ENCODE measurements around the gene PITPNC1. TPM values are rescaled to one million over a fixed set of nuclear protein-coding genes. Genes with fewer than 3 reads are reported as not detected.
"Not testable (repeated sequence)": the region's sequence is repeated elsewhere in the genome, so short reads cannot be mapped to it uniquely, and the experiment has no call there.

PITPNC1 gene
- total RNA-seq, 1 experiment from 2014 or later = 22.3 TPM

DNA sequence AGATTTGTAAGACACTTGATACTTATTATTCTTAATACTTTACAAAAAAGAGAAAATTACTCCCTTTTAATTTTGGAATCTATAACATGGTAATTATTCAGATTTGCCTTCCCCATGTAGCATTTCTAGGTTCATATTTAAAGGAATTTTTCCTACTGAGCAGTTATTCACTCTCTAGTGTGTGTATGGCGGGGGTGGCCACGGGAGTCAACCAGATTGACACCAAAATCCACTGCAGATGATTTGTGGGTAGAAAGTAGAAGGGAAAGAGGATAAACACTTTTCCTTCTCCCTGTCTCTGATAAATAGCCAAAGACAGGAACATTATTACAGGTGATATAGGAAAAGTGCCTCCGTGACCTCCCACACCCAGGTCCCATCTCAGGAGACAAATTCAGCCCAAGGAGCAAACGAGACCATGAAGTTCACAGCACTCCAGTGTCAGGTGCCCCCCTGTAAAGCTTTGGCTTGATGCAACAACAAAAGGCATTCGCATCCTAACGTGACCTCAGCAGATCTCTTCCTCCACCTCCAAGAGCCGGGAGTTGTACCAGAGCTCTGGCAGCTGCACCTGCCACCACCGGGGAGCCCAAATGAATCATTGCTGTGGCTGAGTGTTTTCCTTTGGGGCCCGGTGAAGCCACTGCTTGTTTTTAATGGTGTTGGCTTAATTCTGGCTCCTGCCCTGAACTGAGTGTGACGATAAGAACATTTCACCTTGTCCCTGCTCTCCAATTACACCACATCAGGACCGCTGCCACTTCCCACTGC is 248.0 kb downstream of the PITPNC1 start:
- in situ Hi-C loops (cut with HindIII; ENCODE audit: low pct_unique_long_range_greater_than_20kb, low sequenced_read_pairs) = no loop called here
- DNase-seq (ENCODE audit: low read depth, low spot score) = no peak

DNA sequence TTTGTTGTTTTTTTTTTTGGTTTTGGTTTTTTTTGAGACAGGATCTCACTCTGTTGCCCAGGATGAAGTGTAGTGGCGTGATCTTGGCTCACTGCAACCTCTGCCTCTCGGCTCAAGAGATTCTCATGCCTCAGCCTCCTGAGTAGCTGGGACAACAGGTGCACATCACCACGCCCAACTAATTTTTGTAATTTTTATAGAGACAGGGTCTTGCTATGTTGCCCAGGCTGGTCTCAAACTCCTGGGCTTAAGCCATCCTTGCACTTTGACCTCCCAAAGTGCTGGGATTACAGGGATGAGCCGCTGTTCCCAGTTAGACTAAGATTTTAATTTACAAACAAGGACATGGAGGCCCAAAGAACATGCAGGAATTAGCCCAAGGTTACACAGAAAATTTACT is 248.9 kb downstream of the PITPNC1 start:
- DNase-seq (ENCODE audit: low read depth, low spot score) = no peak
- in situ Hi-C loops (cut with HindIII; ENCODE audit: low pct_unique_long_range_greater_than_20kb, low sequenced_read_pairs) = no loop called here

DNA sequence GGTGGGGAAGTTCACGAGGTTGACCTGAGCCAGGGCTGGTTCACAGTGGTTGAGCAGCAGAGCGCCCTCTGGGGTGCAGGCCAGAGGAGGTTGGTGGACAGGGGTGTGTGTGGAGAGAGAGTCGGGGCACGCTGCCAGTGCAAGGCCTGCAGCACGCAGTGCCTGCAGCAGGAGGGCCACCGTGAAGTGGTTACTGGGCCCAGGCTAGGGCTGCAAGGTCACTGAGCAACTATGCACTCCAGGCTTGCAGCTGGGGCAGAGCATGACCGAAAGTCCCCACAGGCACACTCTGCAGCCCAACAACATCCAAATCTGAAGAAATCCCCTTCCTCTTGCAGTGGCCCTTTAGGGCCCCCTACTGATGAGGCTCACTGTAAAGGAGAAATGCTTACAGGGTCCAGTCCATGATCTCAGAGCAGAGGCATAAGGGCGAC is 251.5 kb downstream of the PITPNC1 start:
- in situ Hi-C loops (cut with HindIII; ENCODE audit: low pct_unique_long_range_greater_than_20kb, low sequenced_read_pairs) = no loop called here
- peak; percentile 65 for DNase-seq (ENCODE audit: low read depth, low spot score)

DNA sequence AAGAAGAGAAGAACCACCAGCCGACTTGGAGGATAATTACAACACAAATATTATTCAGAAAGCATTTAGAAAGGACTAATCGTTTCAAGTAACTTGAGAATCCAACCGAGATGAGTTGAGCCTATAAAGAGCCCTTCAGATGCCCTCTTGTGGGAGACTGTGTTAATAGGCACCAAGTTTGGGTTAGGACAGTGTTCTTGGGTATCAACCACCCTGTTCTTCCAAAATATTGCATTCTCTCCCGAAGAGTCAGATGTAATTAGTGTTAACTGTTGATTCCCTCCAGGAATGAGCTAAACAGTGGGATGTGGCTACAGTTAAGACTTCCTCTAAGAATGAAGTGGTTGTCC is 252.9 kb downstream of the PITPNC1 start:
- DNase-seq (ENCODE audit: low read depth, low spot score) = peak; percentile 83
- in situ Hi-C loops (cut with HindIII; ENCODE audit: low pct_unique_long_range_greater_than_20kb, low sequenced_read_pairs) = no loop called here

DNA sequence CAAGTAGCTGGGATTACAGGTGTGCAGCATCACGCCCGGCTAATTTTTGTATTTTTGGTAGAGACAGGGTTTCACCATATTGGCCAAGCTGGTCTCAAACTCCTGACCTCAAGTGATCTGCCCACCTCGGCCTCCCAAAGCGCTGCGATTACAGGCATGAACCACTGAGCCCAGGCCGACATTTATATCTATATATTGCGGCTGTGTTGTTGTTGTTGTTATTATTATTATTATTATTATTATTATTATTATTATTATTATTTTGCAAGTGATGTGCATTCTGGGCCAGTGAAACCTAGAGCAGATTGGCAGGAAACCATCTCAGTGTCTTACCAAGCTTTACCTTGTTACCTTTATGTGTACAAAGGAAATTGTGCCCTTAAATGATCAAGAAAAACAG is 253.8 kb downstream of the PITPNC1 start:
- DNase-seq (ENCODE audit: low read depth, low spot score); in situ Hi-C loops (cut with HindIII; ENCODE audit: low pct_unique_long_range_greater_than_20kb, low sequenced_read_pairs): not testable (repeated sequence)

DNA sequence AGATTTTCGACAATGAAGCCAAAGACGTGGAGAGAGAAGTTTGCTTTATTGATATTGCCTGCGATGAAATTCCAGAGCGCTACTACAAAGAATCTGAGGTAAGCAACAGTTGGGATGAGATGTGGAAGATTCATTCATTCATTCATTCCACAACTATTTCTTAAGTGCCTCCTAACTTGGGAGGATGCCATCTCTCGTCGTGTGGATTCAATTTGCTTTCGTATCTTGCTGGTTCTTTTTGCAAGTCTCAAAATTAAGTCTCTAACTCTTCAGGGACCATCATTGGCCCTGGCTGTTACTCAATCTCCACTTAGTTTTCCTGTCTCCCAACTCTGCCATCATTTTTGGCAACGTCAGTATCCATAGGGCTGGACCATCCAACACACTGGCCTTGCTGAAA is 255.1 kb downstream of the PITPNC1 start:
- no peak for DNase-seq (ENCODE audit: low read depth, low spot score)
- in situ Hi-C loops (cut with HindIII; ENCODE audit: low pct_unique_long_range_greater_than_20kb, low sequenced_read_pairs) = no loop called here

DNA sequence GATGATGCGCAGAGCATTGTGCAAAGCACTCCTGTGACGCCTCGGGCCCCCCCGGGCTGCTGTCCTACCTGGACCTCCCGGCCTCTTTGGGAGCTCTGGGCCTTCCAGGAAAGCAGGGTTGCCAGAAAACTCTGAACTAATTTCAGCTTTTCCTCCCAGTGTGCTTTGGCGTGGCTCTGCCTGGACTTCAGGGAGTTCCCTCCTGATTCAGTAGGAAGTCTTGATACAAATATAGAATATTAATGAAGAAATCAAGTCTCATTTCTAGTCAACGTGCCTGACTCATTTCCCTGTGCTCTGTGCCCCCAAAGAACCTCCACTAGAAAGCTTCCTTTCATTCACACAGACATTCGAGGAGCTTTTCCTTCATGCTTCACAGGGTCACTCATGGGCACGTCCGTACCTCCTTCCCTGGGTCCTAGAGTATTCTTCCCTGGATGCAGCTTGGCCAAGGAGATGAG is 256.7 kb downstream of the PITPNC1 start:
- in situ Hi-C loops (cut with HindIII; ENCODE audit: low pct_unique_long_range_greater_than_20kb, low sequenced_read_pairs) = no loop called here
- DNase-seq (ENCODE audit: low read depth, low spot score) = no peak

DNA sequence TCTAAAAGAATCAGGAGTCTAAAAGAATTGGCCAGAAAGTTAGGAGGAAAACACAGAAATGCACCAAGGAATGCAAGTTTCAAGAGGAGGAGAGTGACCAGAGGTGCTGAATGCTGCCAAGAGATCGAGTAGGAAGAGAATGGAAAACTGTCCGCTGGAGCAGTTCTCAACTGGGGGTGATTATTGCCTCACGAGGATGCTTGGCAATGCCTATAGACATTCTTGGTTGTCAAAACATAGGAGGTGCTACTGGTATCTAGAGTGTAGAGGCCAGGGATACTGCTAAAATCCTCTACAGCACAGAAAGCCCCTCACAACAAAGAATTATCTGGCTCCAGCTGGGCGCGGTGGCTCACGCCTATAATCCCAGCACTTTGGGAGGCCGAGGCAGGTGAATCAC is 258.6 kb downstream of the PITPNC1 start:
- DNase-seq (ENCODE audit: low read depth, low spot score) = no peak

DNA sequence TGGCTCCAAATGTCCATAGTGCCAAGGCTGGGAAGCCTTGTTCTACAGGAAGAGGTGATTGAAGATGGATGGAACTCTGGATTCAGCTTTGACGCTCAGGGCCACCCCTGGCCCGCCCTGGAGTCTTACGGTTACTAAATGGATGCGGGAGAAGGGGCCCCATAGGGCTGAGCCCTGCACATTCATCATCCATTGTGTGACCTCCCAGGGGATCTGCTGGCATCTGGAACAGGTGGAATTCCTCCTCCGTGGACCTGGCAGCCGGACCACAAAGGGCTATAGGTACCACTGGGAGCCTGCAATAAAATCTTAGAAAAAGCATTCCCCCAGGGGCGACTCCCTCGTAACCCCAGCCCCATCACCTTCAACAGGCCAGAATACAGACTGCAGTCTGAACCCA is 259.2 kb downstream of the PITPNC1 start:
- in situ Hi-C loops (cut with HindIII; ENCODE audit: low pct_unique_long_range_greater_than_20kb, low sequenced_read_pairs) = no loop called here
- no peak for DNase-seq (ENCODE audit: low read depth, low spot score)

More for the DNA sequence above, 258.6 kb downstream of the PITPNC1 start:
- in situ Hi-C loops (cut with HindIII; ENCODE audit: low pct_unique_long_range_greater_than_20kb, low sequenced_read_pairs) = no loop called here

DNA sequence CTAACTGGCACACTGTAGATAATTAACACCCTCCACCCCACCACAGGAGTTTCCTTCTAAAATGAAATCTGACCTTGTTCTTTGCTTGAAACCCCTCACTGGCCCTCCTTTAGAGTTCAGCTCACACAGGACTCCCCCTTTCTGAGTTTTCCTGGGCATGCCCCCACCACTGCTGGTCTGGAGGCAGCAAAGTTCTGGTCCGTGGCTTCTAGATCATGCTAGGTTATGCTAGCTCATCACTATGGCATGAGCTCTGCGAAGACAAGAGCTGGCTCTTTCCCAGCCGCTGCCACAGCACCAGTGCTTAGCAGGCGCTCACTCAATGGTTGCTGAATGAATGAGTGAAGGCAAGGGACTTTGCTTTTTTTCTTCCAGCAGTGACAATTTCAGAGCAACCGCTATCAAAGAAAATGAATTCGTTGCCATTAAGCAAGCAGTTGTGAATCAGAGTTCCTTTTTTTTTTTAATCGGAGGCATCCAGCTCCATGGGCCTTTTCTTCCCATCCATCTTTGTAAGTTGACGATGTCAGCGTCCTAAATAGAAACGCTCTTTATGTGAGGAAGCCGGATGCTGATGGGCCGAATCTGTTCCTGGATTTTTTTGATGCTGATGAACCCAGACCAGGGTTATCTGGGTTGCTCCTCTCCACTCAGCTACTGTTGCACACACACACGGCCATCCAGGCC is 259.9 kb downstream of the PITPNC1 start:
- in situ Hi-C loops (cut with HindIII; ENCODE audit: low pct_unique_long_range_greater_than_20kb, low sequenced_read_pairs) = no loop called here
- DNase-seq (ENCODE audit: low read depth, low spot score) = no peak

DNA sequence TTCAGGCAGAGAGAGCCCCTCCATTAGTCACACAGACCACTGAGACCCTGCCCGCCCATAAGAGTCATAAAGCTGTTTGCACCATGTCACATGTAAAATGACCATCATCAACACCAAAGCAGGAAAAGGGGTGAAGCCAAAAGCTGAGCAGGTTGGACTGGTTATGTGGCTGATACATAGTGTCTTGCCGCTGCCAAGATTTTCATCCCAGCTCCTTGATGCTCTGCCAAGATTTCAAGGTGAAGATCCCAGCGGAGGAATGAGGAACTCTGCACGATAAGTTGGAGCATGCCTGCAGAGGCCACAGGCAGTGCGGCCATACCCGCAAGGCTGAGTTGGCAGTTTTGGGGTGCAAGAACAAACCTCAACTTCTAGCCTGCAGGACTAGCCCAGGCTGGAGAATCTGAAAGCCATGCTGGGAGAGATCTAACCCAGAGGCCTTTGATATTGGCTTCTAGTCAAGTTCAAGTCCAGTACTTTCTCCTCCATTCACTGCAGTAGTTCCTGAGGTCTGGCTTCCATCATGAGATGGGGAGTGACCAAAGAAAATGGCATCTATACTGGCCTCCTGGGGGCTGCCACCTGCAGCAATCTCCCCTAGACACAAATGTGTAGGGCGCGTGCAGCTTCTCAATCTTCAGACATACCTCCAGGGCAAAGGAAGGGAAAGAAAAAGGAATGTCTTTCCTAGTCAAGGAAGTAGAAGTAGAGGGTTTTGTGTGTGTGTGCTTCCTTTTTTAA is 261.0 kb downstream of the PITPNC1 start:
- no peak for DNase-seq (ENCODE audit: low read depth, low spot score)
- in situ Hi-C loops (cut with HindIII; ENCODE audit: low pct_unique_long_range_greater_than_20kb, low sequenced_read_pairs) = no loop called here

DNA sequence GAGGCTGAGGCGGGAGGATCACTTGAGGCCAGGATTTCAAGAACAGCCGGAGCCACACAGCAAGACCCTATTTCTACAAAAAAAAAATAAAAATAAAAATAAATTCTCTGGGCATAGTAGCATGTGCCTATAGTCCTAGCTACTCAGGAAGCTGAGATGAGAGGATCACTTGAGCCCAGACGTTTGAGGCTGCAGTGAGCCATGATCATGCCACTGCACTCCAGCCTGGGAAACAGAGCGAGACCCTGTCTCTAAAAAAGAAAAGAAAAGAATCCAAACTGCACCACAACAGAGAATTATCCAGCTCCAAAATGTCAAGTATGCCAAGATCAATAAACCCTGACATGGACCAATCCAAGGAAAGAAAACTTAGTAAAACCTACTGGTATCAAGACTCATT is 261.8 kb downstream of the PITPNC1 start:
- DNase-seq (ENCODE audit: low read depth, low spot score) = no peak
- in situ Hi-C loops (cut with HindIII; ENCODE audit: low pct_unique_long_range_greater_than_20kb, low sequenced_read_pairs) = no loop called here

DNA sequence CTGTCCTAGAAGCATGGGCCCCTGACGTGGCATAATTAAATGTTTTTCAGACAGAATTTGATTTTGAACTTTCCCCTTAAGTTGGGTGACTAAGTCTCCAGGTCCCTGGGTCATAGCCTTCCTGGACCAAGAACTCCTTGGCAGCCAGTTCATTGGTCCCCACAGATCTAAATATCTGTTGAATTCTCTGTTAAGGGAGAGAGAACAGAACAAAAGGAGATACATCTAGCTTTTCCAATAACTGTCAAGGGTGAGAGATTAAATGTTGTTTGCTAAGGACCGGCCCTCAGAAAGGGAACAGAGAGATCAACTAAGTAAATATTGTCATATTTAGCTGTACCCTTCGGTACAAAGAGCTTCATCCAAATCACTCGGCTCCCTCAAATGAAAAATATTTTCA is 262.5 kb downstream of the PITPNC1 start:
- in situ Hi-C loops (cut with HindIII; ENCODE audit: low pct_unique_long_range_greater_than_20kb, low sequenced_read_pairs) = no loop called here
- DNase-seq (ENCODE audit: low read depth, low spot score) = no peak

DNA sequence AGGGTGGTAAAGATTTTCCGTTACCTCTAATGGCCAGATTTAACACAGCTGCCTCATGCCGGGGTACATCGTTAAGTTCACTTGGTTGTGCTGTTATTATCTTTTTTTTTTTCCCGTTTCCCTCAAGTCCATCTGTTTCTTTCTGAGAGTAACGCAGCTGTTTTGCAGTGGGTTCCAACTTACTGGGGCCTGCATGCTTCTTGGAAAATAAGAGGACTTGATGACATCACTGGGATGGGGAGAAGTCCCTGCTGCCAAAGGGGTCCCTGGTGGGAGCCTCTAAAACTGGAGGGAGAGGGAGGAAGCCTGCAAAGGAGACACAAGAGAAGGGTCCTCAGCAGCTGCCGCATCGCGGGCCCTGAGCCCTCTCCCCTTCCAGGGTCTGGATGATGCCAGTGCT is 262.9 kb downstream of the PITPNC1 start:
- in situ Hi-C loops (cut with HindIII; ENCODE audit: low pct_unique_long_range_greater_than_20kb, low sequenced_read_pairs) = no loop called here
- DNase-seq (ENCODE audit: low read depth, low spot score) = no peak

DNA sequence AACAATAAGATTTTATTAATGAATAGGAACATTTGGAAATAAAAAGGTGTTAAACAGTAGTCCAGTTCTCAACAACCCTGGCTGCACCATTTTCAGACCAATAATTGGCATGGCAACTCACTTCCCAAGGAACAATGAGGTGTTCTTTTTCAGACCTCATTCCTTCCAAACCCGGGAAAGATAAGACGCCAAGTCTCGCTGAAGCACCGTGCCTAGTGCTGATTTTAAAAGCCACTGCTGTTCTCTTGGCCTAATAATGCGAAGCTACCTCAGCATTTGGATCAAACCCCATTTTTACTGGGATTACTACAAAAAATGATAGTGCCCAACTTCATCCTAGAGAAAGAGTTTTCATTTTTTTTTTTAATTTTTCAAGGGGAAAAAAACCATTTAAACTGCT is 265.4 kb downstream of the PITPNC1 start:
- in situ Hi-C loops (cut with HindIII; ENCODE audit: low pct_unique_long_range_greater_than_20kb, low sequenced_read_pairs) = no loop called here
- DNase-seq (ENCODE audit: low read depth, low spot score) = no peak

DNA sequence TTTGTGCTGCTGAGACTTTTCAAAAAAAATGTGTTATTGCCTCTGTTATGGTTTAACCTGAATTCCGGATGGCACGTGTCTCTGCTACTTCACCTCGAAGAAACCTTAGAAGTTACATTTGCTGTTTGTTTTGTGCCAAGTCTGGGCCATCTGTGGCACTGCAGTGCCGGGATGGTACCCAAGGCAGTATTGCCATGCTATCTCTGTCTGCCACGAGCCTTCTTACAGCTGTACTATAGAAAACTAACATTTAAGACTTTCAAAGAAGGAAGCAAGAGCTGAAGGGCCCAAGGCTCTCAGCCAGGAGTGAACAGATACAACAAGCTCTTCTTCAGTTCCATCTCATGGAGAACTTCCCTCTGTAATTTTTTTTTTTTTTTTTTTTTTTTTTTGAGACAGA is 267.0 kb downstream of the PITPNC1 start:
- in situ Hi-C loops (cut with HindIII; ENCODE audit: low pct_unique_long_range_greater_than_20kb, low sequenced_read_pairs) = no loop called here
- DNase-seq (ENCODE audit: low read depth, low spot score) = no peak

DNA sequence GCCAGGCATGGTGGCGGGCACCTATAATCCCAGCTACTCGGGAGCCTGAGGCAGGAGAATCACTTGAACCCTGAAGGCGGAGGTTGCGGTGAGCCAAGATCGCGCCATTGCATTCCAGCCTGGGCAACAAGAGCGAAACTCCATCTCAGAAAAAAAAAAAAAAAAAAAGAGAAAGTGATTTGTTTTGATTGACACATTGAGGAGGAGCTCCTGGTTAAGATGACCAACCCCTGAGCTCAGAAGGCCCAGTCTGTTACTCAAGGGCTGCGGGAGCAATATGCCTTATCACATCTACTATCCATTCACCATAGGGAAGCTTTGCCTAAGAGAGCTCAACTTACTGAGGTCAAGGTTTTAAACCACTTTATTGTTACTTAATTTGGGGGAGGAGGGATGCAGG is 268.1 kb downstream of the PITPNC1 start:
- DNase-seq (ENCODE audit: low read depth, low spot score); in situ Hi-C loops (cut with HindIII; ENCODE audit: low pct_unique_long_range_greater_than_20kb, low sequenced_read_pairs): not testable (repeated sequence)

DNA sequence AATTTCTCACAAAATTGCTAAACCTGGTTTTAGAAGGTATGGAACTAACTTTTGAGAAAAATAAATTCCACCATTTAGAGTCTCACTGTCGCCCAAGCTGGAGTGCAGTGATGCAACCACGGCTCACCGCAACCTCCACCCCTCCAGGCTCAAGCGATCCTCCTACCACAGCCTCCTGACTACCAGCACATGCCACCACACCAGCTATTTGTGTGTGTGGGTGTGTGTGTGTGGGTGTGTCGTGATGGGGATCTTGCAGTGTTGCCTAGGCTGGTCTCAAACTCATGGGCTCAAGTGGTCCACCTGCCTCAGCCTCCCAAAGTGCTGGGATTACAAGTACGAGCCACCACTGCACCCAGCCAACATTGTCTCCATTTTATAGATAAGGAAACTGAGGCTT is 269.4 kb downstream of the PITPNC1 start:
- DNase-seq (ENCODE audit: low read depth, low spot score) = no peak
- in situ Hi-C loops (cut with HindIII; ENCODE audit: low pct_unique_long_range_greater_than_20kb, low sequenced_read_pairs) = no loop called here

DNA sequence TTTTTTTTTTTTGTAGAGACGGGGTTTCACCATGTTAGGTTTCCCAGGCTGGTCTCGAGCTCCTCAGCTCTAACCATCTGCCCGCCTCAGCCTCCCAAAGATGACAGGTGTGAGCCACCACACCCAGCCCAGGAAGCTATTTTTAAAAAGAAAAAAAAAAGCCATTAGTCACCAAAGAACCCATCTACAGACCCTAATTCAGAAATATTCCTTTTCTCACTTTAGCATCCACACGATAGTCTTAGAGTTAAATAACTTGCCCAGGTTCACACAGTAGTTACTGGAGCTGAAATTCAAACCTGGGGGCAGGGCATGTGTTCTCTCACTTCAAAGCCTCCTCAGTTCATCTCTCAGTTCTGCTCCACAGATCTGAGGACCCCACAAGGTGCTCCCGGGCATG is 270.4 kb downstream of the PITPNC1 start:
- in situ Hi-C loops (cut with HindIII; ENCODE audit: low pct_unique_long_range_greater_than_20kb, low sequenced_read_pairs) = no loop called here
- DNase-seq (ENCODE audit: low read depth, low spot score) = no peak
